ENCODE measurements around the gene RARB.

GRCh38 chr3:25534007-25534406 is 105.9 kb downstream of the RARB start:
- TF ChIP-seq CTCF (IDR thresholded peaks at IDR 0.05 in 8 of 11, conservative IDR thresholded peaks at IDR 0.05 in 3 of 11) (no peak), POLR2A (IDR thresholded peaks at IDR 0.05) (no peak), POLR2AphosphoS5 (IDR thresholded peaks at IDR 0.05) (no peak)
